Right lobe of liver (tissue), 6 donors: ENCODE results near the gene TRIM41. TPM values are rescaled to one million over a fixed set of nuclear protein-coding genes. Genes with fewer than 3 reads are reported as not detected.

ENCODE experiments used
- ATAC-seq, 4 donors: fragments of 200-7000 bp; cut with Tn5 transposase; one replicate each; pipeline ENCODE4 v1.9.1; 2020; ENCODE audit warnings: mild to moderate bottlenecking in 4 of 4, moderate library complexity in 4 of 4
- DNase-seq, 3 donors: peaks; one replicate each; pipeline ENCODE4 v3.0.0-alpha.2; 2020
- H3K27ac ChIP-seq, 3 donors: fragments of 200-600 bp; one replicate each; pipeline ENCODE4 v1.8.0; 2022
- H3K27me3 ChIP-seq, 2 donors: fragments of 200-600 bp; one replicate each; pipeline ENCODE4 v1.8.0; 2022
- H3K36me3 ChIP-seq, 4 donors: fragments of 200-600 bp; sonication (generic) in 1 of 4; one replicate each; pipeline versions ENCODE4 v1.5.1 to v1.8.0; 2017 to 2022; ENCODE audit warnings: control low read depth in 1 of 4
- H3K4me1 ChIP-seq, 4 donors: fragments of 200-600 bp; sonication (generic) in 1 of 4; one replicate each; pipeline versions ENCODE4 v1.5.1 to v1.8.0; 2017 to 2022; ENCODE audit warnings: control low read depth in 1 of 4
- H3K4me3 ChIP-seq, 3 donors: fragments of 200-600 bp; one replicate each; pipeline ENCODE4 v1.8.0; 2022
- H3K9me3 ChIP-seq, 4 donors: fragments of 200-600 bp; sonication (generic) in 1 of 4; one replicate each; pipeline versions ENCODE4 v1.5.1 to v1.8.0; 2017 to 2022; ENCODE audit warnings: control low read depth in 1 of 4
- POLR2A ChIP-seq: fragments of 450-650 bp; IDR thresholded peaks from one replicate; pipeline ENCODE4 v1.6.1; 2017; ENCODE audit warnings: antibody characterized with exemption, mild to moderate bottlenecking
- WGBS: methylation state at CpG from one replicate; pipeline ENCODE4 v1.1.6; 2018; ENCODE audit warnings: low coverage, low lambda C conversion rate; ENCODE audit not compliant: insufficient coverage; ENCODE audit errors: missing lambda C conversion rate; 5-methylcytosine and 5-hydroxymethylcytosine counted together
- intact Hi-C, 2 donors: fragments of 100-400 bp; cut with DNase I; formaldehyde crosslinking; loops; one replicate each; pipeline versions ENCODE4 v1.11.2 to v1.14.1; 2022
- total RNA-seq, 6 experiments: library from RNA; depleted of rRNA in 2 of 6; stranded (reverse); fragments of >200 nt in 2 of 6; fragmentation: NEBNext Ultra II Directional in 3 of 6; extraction: Animal tissue kit (Norgen Biotek cat#: 25700) in 3 of 6; gene quantifications; one replicate each; pipeline versions ENCODE4 v1.1.0 to v1.2.4, GENCODE V29; 2016 to 2023
- TF ChIP-seq, protein P1 (sequence below), 4 donors: fragments of 200-600 bp in 3 of 4; fragments of 450-650 bp in 1 of 4; IDR thresholded peaks; one replicate each; pipeline versions ENCODE4 v1.5.1 to v1.8.0; 2016 to 2022; ENCODE audit warnings: antibody characterized with exemption in 4 of 4, mild to moderate bottlenecking in 2 of 4
- donor health status: DM: no; HTN: yes; CAD: no.
- donor health status: DM: no; HTN: no; CAD: no.
- donor health status: DM: no; HTN: no; CAD: no.
- donor health status: DM: no; HTN: yes; CAD: no.
- donor health status: DM: no; HTN: yes; CAD: no.

TRIM41 gene
- total RNA-seq, 6 experiments from 2014 or later, result 7.3 to 20.6 (median 15.9) TPM

DNA sequence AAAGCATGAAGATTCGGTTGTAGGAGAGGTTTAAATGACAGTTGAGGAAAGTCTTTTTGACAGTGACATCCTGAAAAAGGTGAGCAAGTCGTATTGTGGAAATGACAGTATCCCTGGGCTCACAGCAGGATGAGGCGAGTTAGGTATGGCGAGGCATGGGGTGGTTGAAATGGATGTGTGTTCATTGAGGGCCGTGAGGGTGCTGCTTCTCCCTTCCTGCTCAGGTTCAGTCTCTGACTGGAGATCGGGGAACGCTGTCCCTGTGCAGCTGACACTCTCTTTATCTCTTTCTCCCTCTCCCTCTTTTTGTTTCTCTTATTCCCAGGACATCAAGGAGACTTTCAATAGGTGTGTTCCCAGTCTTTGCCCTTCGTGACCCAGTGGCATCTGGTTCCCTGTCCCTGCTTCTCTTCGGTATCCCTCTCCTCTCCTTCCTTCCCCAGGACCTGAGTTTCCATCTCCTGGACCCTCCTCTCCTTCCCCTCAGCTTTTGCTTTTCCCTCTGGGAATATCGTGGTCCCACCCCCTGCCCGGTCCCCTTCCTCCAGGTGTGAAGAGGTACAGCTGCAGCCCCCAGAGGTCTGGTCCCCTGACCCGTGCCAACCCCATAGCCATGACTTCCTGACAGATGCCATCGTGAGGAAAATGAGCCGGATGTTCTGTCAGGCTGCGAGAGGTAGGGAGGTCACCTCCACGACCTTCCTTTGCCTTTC, 10.2 kb downstream of the TRIM41 start:
- WGBS, result 70% methylated on average over 16 of the region's 16 CpGs
- TF ChIP-seq, protein P1, sequence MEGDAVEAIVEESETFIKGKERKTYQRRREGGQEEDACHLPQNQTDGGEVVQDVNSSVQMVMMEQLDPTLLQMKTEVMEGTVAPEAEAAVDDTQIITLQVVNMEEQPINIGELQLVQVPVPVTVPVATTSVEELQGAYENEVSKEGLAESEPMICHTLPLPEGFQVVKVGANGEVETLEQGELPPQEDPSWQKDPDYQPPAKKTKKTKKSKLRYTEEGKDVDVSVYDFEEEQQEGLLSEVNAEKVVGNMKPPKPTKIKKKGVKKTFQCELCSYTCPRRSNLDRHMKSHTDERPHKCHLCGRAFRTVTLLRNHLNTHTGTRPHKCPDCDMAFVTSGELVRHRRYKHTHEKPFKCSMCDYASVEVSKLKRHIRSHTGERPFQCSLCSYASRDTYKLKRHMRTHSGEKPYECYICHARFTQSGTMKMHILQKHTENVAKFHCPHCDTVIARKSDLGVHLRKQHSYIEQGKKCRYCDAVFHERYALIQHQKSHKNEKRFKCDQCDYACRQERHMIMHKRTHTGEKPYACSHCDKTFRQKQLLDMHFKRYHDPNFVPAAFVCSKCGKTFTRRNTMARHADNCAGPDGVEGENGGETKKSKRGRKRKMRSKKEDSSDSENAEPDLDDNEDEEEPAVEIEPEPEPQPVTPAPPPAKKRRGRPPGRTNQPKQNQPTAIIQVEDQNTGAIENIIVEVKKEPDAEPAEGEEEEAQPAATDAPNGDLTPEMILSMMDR (IDR thresholded peaks at IDR 0.05), result no peak
- TF ChIP-seq POLR2A, result no peak
- no peak overlapping the region for H3K27ac ChIP-seq
- H3K4me1 ChIP-seq, result no peaks in the 10 kb centered on the region
- no peak for DNase-seq
- H3K36me3 ChIP-seq, result peaks cover 21 to 59% (median 28%) of the 10 kb centered on the region in 4 donors
- intact Hi-C loops, result no loop called here
- no peaks in the 10 kb centered on the region for H3K9me3 ChIP-seq
- no peak overlapping the region for H3K4me3 ChIP-seq
- ATAC-seq, result no peak
- H3K27me3 ChIP-seq, result no peaks in the 10 kb centered on the region

DNA sequence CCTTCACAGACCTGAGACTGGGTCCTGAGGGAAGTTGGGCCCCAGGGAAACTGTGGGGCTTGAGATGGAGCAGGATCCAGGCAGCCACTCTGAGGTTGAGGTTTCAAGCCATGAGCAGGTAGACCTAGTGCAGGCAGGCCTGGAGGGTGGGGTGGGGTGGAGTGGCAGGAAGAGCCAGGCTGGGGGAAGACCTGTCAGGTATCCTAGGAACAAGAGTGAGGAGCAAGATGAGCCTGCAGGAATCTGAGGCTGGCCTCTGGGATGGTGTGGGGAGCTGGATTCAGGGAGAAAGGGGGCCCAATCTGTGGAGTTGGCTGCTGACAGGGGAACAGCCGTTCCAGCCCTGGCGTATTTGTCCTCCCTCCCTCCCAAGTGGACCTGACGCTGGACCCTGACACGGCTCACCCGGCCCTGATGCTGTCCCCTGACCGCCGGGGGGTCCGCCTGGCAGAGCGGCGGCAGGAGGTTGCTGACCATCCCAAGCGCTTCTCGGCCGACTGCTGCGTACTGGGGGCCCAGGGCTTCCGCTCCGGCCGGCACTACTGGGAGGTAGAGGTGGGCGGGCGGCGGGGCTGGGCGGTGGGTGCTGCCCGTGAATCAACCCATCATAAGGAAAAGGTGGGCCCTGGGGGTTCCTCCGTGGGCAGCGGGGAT, 10.8 kb downstream of the TRIM41 start:
- Histone ChIP-seq H3K27ac (no peak overlapping the region), H3K36me3 (peaks cover 27 to 66% (median 34%) of the 10 kb centered on the region in 4 donors), H3K9me3 (no peaks in the 10 kb centered on the region), H3K27me3 (no peaks in the 10 kb centered on the region), H3K4me1 (no peaks in the 10 kb centered on the region), H3K4me3 (no peak overlapping the region)
- DNase-seq (no peak), ATAC-seq (peak in 2 of 4 donors; percentile 5 to 19)
- no peak for TF ChIP-seq POLR2A
- TF ChIP-seq, protein P1 (IDR thresholded peaks at IDR 0.05), result no peak
- no CpG with 5 or more reads among the region's 24 CpGs for WGBS
- intact Hi-C loops, result no loop called here

DNA sequence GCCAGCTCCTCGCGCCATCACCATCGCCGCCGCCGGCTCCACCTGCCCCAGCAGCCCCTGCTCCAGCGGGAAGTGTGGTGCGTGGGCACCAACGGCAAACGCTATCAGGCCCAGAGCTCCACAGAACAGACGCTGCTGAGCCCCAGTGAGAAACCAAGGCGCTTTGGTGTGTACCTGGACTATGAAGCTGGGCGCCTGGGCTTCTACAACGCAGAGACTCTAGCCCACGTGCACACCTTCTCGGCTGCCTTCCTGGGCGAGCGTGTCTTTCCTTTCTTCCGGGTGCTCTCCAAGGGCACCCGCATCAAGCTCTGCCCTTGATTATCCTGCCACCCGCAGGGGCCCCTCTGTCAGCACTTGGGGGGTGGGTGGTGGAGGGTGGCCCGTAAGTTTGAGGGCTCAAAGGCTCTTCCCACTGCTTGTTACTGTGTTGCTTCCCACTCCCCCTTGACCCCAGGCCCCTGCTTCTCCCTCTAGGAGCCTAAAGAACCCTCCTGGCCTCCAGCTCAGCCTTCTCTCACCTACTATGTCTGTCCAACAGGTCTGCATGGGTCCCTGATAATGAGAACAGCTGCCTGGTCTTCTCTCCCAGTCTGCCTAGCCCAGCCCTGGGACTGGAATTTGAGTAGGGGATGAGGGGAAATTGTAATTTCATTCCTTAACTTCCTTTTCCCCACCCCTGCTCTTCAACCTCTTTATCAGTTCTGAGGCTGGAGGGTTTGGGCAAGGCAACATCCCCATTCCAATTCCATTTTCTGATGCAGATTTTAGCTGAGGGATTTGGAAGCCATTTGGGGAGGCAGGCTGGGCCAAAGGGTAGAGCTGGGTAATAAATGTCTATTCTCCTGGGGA, 11.6 kb downstream of the TRIM41 start:
- DNase-seq (no peak), ATAC-seq (peak in 2 of 4 donors; percentile 15 to 24)
- intact Hi-C loops, result no loop called here
- peaks cover 33 to 73% (median 40%) of the 10 kb centered on the region in 4 donors for H3K36me3 ChIP-seq
- TF ChIP-seq, protein P1 (IDR thresholded peaks at IDR 0.05), result no peak
- no peak for TF ChIP-seq POLR2A
- H3K4me3 ChIP-seq, result no peak overlapping the region
- H3K4me1 ChIP-seq, result no peaks in the 10 kb centered on the region
- 87% methylated on average over 7 of the region's 22 CpGs for WGBS
- no peaks in the 10 kb centered on the region for H3K9me3 ChIP-seq
- H3K27me3 ChIP-seq, result no peaks in the 10 kb centered on the region
- H3K27ac ChIP-seq, result no peak overlapping the region

DNA sequence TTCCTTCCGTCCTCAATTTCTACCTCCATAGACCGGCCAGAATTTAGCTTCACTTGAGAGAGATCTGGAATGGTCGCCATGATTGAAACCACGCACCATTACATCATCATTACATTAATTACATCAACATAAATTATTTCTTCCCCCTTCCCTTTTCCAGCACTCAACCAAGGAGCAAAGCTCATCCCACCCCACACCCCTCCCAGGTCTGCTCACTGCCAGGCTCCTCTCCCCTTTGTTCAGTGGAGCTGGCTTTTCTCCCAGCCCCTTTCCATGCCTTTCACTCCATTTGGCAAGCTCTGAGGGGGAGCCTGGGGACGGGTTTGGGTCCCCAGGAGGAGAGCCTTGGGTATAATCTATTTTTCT, 12.2 kb downstream of the TRIM41 start:
- intact Hi-C loops, result no loop called here
- DNase-seq (no peak), ATAC-seq (peak in 1 of 4 donors; percentile 4)
- peaks cover 36 to 79% (median 43%) of the 10 kb centered on the region in 4 donors for H3K36me3 ChIP-seq
- no peaks in the 10 kb centered on the region for H3K4me1 ChIP-seq
- no peaks in the 10 kb centered on the region for H3K27me3 ChIP-seq
- no peaks in the 10 kb centered on the region for H3K9me3 ChIP-seq
- H3K27ac ChIP-seq, result no peak overlapping the region
- TF ChIP-seq, protein P1 (IDR thresholded peaks at IDR 0.05), result no peak
- 90% methylated on average over 5 of the region's 5 CpGs for WGBS
- H3K4me3 ChIP-seq, result no peak overlapping the region
